H9 (cell line): ENCODE results near the gene BTLA. TPM values are rescaled to one million over a fixed set of nuclear protein-coding genes. Genes with fewer than 3 reads are reported as not detected.
"Not testable (repeated sequence)": the region's sequence is repeated elsewhere in the genome, so short reads cannot be mapped to it uniquely, and the experiment has no call there.

ENCODE experiments used
- DNase-seq: peaks from one replicate; pipeline ENCODE4 v3.0.0-alpha.2; 2017
- H2AFZ ChIP-seq: one replicate; pipeline ENCODE4 v1.6.1; 2013; ENCODE audit warnings: mild to moderate bottlenecking, low read length, control low read depth, moderate library complexity
- H2AK5ac ChIP-seq: 2 replicates; pipeline ENCODE4 v1.6.1; 2013; ENCODE audit warnings: low read length, control low read depth, mixed read lengths; ENCODE audit not compliant: insufficient read length
- H2BK120ac ChIP-seq: one replicate; pipeline ENCODE4 v1.6.1; 2013; ENCODE audit warnings: low read depth, mild to moderate bottlenecking, low read length, control low read depth, inconsistent platforms; ENCODE audit not compliant: poor library complexity, severe bottlenecking
- H2BK12ac ChIP-seq: 2 replicates; pipeline ENCODE4 v1.6.1; 2013; ENCODE audit warnings: low read length, control low read depth, mixed read lengths, low read depth; ENCODE audit not compliant: insufficient read length
- H2BK15ac ChIP-seq: 2 replicates; pipeline ENCODE4 v1.6.1; 2013; ENCODE audit warnings: low read depth, low read length, control low read depth
- H2BK20ac ChIP-seq: one replicate; pipeline ENCODE4 v1.6.1; 2013; ENCODE audit warnings: low read depth, mild to moderate bottlenecking, low read length, control low read depth, inconsistent platforms; ENCODE audit not compliant: poor library complexity, severe bottlenecking
- H2BK5ac ChIP-seq: 2 replicates; pipeline ENCODE4 v1.6.1; 2013; ENCODE audit warnings: low read length, control low read depth, mixed read lengths; ENCODE audit not compliant: insufficient read length
- H3K14ac ChIP-seq: 2 replicates; pipeline ENCODE4 v1.6.1; 2013; ENCODE audit warnings: low read length, control low read depth; ENCODE audit not compliant: insufficient read depth
- H3K18ac ChIP-seq: 2 replicates; pipeline ENCODE4 v1.6.1; 2013; ENCODE audit warnings: low read depth, mild to moderate bottlenecking, mixed read lengths, low read length, control low read depth; ENCODE audit not compliant: insufficient read length
- H3K23ac ChIP-seq: 2 replicates; pipeline ENCODE4 v1.6.1; 2013; ENCODE audit warnings: low read length, control low read depth, mixed read lengths, low read depth; ENCODE audit not compliant: insufficient read length
- H3K23me2 ChIP-seq: 2 replicates; pipeline ENCODE4 v1.6.1; 2013; ENCODE audit warnings: low read depth, mild to moderate bottlenecking, mixed read lengths, low read length, control low read depth; ENCODE audit not compliant: insufficient read length, poor library complexity, severe bottlenecking
- H3K27ac ChIP-seq: 2 replicates; pipeline ENCODE4 v1.5.1; 2013; ENCODE audit warnings: low read length, control low read depth, mixed read lengths, low read depth; ENCODE audit not compliant: insufficient read length
- H3K27me3 ChIP-seq: 2 replicates; pipeline ENCODE4 v1.6.1; 2013; ENCODE audit warnings: low read length, control low read depth, inconsistent platforms; ENCODE audit not compliant: insufficient read depth
- H3K4ac ChIP-seq: 2 replicates; pipeline ENCODE4 v1.6.1; 2013; ENCODE audit warnings: low read depth, mild to moderate bottlenecking, control low read depth, inconsistent platforms, low read length, moderate library complexity
- H3K4me1 ChIP-seq: 2 replicates; pipeline ENCODE4 v1.6.1; 2013; ENCODE audit warnings: low read length, control low read depth, inconsistent platforms; ENCODE audit not compliant: insufficient read depth
- H3K4me2 ChIP-seq: 2 replicates; pipeline ENCODE4 v1.6.1; 2013; ENCODE audit warnings: low read length, control low read depth, mixed read lengths; ENCODE audit not compliant: insufficient read length, insufficient read depth
- H3K56ac ChIP-seq: 2 replicates; pipeline ENCODE4 v1.6.1; 2013; ENCODE audit warnings: low read depth, mild to moderate bottlenecking, mixed read lengths, low read length, control low read depth; ENCODE audit not compliant: insufficient read length
- H3K79me1 ChIP-seq: 2 replicates; pipeline ENCODE4 v1.6.1; 2013; ENCODE audit warnings: low read depth, mild to moderate bottlenecking, moderate library complexity, low read length, control low read depth, inconsistent platforms; ENCODE audit not compliant: insufficient read depth, poor library complexity, severe bottlenecking
- H3K79me2 ChIP-seq: 2 replicates; pipeline ENCODE4 v1.6.1; 2013; ENCODE audit warnings: low read length, control low read depth, inconsistent platforms; ENCODE audit not compliant: insufficient read depth
- H3K9ac ChIP-seq: 2 replicates; pipeline ENCODE4 v1.6.1; 2013; ENCODE audit warnings: low read length, control low read depth, mixed read lengths; ENCODE audit not compliant: insufficient read length; ENCODE audit errors: extremely low read depth
- H3K9me3 ChIP-seq: one replicate; pipeline ENCODE4 v1.6.1; 2013; ENCODE audit warnings: low read depth, low read length, inconsistent platforms; ENCODE audit not compliant: control insufficient read depth
- H3T11ph ChIP-seq: one replicate; pipeline ENCODE4 v1.6.1; 2013; ENCODE audit warnings: mild to moderate bottlenecking, low read length, control low read depth, inconsistent platforms
- H4K20me1 ChIP-seq: one replicate; pipeline ENCODE4 v1.6.1; 2013; ENCODE audit not compliant: control insufficient read depth, insufficient read length, insufficient read depth
- H4K5ac ChIP-seq: 2 replicates; pipeline ENCODE4 v1.6.1; 2013; ENCODE audit warnings: low read depth, mild to moderate bottlenecking, mixed read lengths, low read length, control low read depth; ENCODE audit not compliant: insufficient read length
- H4K8ac ChIP-seq: replicated peaks from 2 replicates; pipeline ENCODE4 v1.6.1; 2013; ENCODE audit warnings: low read length, control low read depth, mixed read lengths, low read depth; ENCODE audit not compliant: insufficient read length
- H4K91ac ChIP-seq: 2 replicates; pipeline ENCODE4 v1.6.1; 2013; ENCODE audit warnings: low read depth, mild to moderate bottlenecking, moderate library complexity, mixed read lengths, low read length, control low read depth; ENCODE audit not compliant: insufficient read length
- H3K27ac Mint-ChIP-seq, 3 experiments: 2 replicates in 2 of 3; 3 replicates in 1 of 3; pipeline ENCODE4 v1.8.0; 2020 to 2021; ENCODE audit warnings: mixed read lengths in 3 of 3, mild to moderate bottlenecking in 1 of 3, moderate library complexity in 1 of 3
- H3K27me3 Mint-ChIP-seq: 2 replicates; pipeline ENCODE4 v1.8.0; 2021; ENCODE audit warnings: low read depth, mild to moderate bottlenecking, moderate library complexity, mixed read lengths
- H3K36me3 Mint-ChIP-seq, 3 experiments: 2 replicates in 2 of 3; 3 replicates in 1 of 3; pipeline ENCODE4 v1.8.0; 2020 to 2021; ENCODE audit warnings: low read depth in 3 of 3, mixed read lengths in 3 of 3; ENCODE audit not compliant: insufficient read depth in 1 of 3
- H3K4me1 Mint-ChIP-seq, 2 experiments: 2 replicates each; pipeline ENCODE4 v1.8.0; 2020; ENCODE audit warnings: mixed read lengths in 2 of 2
- H3K4me3 Mint-ChIP-seq, 2 experiments: 2 replicates in 1 of 2; 3 replicates in 1 of 2; pipeline ENCODE4 v1.8.0; 2020 to 2021; ENCODE audit warnings: mild to moderate bottlenecking in 2 of 2, mixed read lengths in 2 of 2, moderate library complexity in 1 of 2
- H3K9me3 Mint-ChIP-seq, 2 experiments: 2 replicates in 1 of 2; 3 replicates in 1 of 2; pipeline ENCODE4 v1.8.0; 2020; ENCODE audit warnings: mild to moderate bottlenecking in 2 of 2, mixed read lengths in 2 of 2, moderate library complexity in 1 of 2
- WGBS: extraction: QIAGEN DNeasy Blood & Tissue Kit; methylation state at CpG from one replicate; pipeline ENCODE4 v1.1.7; 2013; ENCODE audit warnings: missing lambda C conversion rate, low lambda C conversion rate, mixed read lengths; ENCODE audit not compliant: insufficient read length; ENCODE audit errors: extremely low coverage; 5-methylcytosine and 5-hydroxymethylcytosine counted together
- total RNA-seq: library from RNA; stranded (reverse); gene quantifications from 2 replicates; pipeline ENCODE4 v1.2.1, GENCODE V29; 2021
- TF ChIP-seq, protein P1 (sequence below): fragments of 200-600 bp; sonication (generic); conservative IDR thresholded peaks from 3 replicates; pipeline ENCODE4 v1.8.0; 2021; ENCODE audit warnings: antibody characterized with exemption, mild to moderate bottlenecking

Gene BTLA
- total RNA-seq, 1 experiment from 2014 or later: not detected

DNA sequence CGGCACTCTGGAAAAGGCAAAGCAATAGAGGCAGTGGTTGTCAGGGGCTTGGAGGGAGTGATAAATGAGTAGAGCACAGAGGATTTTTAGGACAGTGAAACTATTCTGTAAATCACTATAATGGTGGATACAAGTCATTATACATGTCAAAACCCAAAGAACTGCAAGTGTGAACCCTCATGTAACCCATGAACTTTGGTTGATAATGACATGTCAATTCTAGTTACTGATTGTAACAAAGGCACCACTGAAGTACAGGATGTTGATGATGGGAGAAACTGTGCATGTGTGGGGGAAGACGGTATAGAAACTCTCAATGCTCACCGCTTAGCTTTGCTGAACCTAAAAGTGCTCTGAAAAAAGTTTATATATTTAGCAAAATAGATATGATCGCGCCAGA is 36.0 kb downstream of the BTLA start:
- Histone ChIP-seq H3K23ac (no peak overlapping the region), H3K9me3 (no peaks in the 10 kb centered on the region), H3K14ac (no peak overlapping the region), H4K8ac (no peak overlapping the region), H2BK12ac (no peak overlapping the region), H3K79me2 (no peaks in the 10 kb centered on the region), H3T11ph (no peak overlapping the region), H3K79me1 (no peaks in the 10 kb centered on the region), H3K9ac (no peak overlapping the region), H3K4me1 (peaks cover 4% of the 10 kb centered on the region; the same call in 1 of the 2 replicates), H2BK15ac (no peak overlapping the region), H2BK5ac (no peak overlapping the region), H4K5ac (no peak overlapping the region), H3K18ac (no peak overlapping the region), H3K27ac (no peak overlapping the region), H3K56ac (no peak overlapping the region), H2AFZ (no peak overlapping the region), H3K4ac (no peak overlapping the region), H3K23me2 (no peaks in the 10 kb centered on the region), H4K20me1 (no peaks in the 10 kb centered on the region), H2BK20ac (no peak overlapping the region), H2AK5ac (no peak overlapping the region), H3K27me3 (no peaks in the 10 kb centered on the region), H4K91ac (no peak overlapping the region), H2BK120ac (no peak overlapping the region), H3K4me2 (no peak overlapping the region)
- no peak for DNase-seq
- WGBS: no CpG with 5 or more reads among the region's 5 CpGs
- Mint-ChIP-seq H3K27me3 (no peaks in the 10 kb centered on the region), H3K27ac (no peak overlapping the region), H3K9me3 (no peaks in the 10 kb centered on the region), H3K36me3 (no peaks in the 10 kb centered on the region), H3K4me1 (peaks cover 10 to 16% of the 10 kb centered on the region in 2 experiments), H3K4me3 (no peak overlapping the region)
- TF ChIP-seq, protein P1, sequence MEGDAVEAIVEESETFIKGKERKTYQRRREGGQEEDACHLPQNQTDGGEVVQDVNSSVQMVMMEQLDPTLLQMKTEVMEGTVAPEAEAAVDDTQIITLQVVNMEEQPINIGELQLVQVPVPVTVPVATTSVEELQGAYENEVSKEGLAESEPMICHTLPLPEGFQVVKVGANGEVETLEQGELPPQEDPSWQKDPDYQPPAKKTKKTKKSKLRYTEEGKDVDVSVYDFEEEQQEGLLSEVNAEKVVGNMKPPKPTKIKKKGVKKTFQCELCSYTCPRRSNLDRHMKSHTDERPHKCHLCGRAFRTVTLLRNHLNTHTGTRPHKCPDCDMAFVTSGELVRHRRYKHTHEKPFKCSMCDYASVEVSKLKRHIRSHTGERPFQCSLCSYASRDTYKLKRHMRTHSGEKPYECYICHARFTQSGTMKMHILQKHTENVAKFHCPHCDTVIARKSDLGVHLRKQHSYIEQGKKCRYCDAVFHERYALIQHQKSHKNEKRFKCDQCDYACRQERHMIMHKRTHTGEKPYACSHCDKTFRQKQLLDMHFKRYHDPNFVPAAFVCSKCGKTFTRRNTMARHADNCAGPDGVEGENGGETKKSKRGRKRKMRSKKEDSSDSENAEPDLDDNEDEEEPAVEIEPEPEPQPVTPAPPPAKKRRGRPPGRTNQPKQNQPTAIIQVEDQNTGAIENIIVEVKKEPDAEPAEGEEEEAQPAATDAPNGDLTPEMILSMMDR: no peak

DNA sequence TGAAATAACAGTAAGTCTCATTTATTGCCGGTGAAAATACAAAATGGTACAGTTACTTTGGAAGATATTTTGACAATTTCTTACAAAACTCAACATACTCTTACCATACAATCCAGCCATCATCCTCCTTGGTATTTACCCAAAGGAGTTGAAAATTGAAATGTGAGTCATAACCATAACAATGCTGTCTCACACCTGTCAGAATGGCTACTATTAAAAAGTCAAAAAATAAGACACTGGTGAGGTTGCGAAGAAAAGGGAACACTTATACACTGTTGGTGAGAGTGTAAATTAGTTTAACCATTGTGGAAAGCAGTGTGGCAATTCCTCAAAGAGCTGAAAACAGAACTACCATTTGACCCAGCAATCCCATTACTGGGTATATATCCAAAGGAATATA is 37.5 kb downstream of the BTLA start:
- not testable (repeated sequence) for H4K91ac ChIP-seq, H3K9me3 Mint-ChIP-seq, H3K79me2 ChIP-seq, H3K23ac ChIP-seq, H3K9me3 ChIP-seq, H3K79me1 ChIP-seq, H4K8ac ChIP-seq, DNase-seq, H3K4me3 Mint-ChIP-seq, H3K9ac ChIP-seq, H2BK15ac ChIP-seq, H4K5ac ChIP-seq, H3K27me3 Mint-ChIP-seq, H3K27ac Mint-ChIP-seq, H3K4ac ChIP-seq, H3K27me3 ChIP-seq, H3K4me2 ChIP-seq, H3K23me2 ChIP-seq, H2AFZ ChIP-seq, H3K4me1 ChIP-seq, H3K27ac ChIP-seq, H2BK5ac ChIP-seq, H3K56ac ChIP-seq, H2BK120ac ChIP-seq, H3T11ph ChIP-seq, H2BK12ac ChIP-seq, H2BK20ac ChIP-seq, H3K18ac ChIP-seq, H2AK5ac ChIP-seq, H3K36me3 Mint-ChIP-seq, H3K14ac ChIP-seq, H4K20me1 ChIP-seq
- H3K4me1 Mint-ChIP-seq: peaks cover 10 to 11% of the 10 kb centered on the region in 2 experiments
- no CpG with 5 or more reads among the region's 2 CpGs for WGBS
